ENCODE measurements around the gene POLG.

GRCh38 chr15:89374086-89374981 is 39.7 kb upstream of the POLG start:
- no peak for TF ChIP-seq CTCF (IDR thresholded peaks at IDR 0.05)
- TF ChIP-seq POLR2AphosphoS5 (IDR thresholded peaks at IDR 0.05; ENCODE audit: insufficient read depth in 1 of 2, low read depth in 1 of 2) = no peak
- no peak for TF ChIP-seq POLR2A (IDR thresholded peaks at IDR 0.05)
